HEK293 (cell line): ENCODE results near the gene HES5.

Experiments used
- CTCF ChIA-PET: fragments of 350-600 bp; formaldehyde crosslinking; extraction: SDS; loops from one replicate; lab custom pipeline; 2021; ENCODE audit warnings: antibody characterized with exemption; lab: Yijun Ruan, JAX
- POLR2A ChIA-PET: fragments of 300-600 bp; formaldehyde crosslinking; extraction: SDS; loops from one replicate; lab custom pipeline; 2020; ENCODE audit warnings: antibody characterized with exemption, inconsistent platforms; lab: Yijun Ruan, JAX
- H3K27ac ChIP-seq: fragments of 200-500 bp; sonication (Bioruptor generic); 2 replicates; pipeline ENCODE4 v1.5.1; 2014; ENCODE audit warnings: low read depth, low read length, control low read depth, inconsistent platforms; ENCODE audit errors: extremely low read depth
- H3K36me3 ChIP-seq, 2 experiments: fragments of 200-500 bp in 1 of 2; sonication (Bioruptor generic) in 1 of 2; 1 replicate in 1 of 2; 2 replicates in 1 of 2; pipeline ENCODE4 v1.5.1; 2014 to 2017; ENCODE audit warnings: inconsistent platforms in 2 of 2, low read length in 2 of 2; ENCODE audit not compliant: control insufficient read depth in 2 of 2, insufficient read depth in 1 of 2
- H3K4me1 ChIP-seq: fragments of 200-500 bp; sonication (Bioruptor generic); 2 replicates; pipeline ENCODE4 v1.5.1; 2014; ENCODE audit warnings: mild to moderate bottlenecking, low read length, inconsistent platforms; ENCODE audit not compliant: control insufficient read depth, insufficient read depth
- H3K4me3 ChIP-seq: 2 replicates; pipeline ENCODE4 v1.5.1; 2011; ENCODE audit warnings: low read depth, mild to moderate bottlenecking, control low read depth, low read length, moderate library complexity
- H3K9me3 ChIP-seq: fragments of 200-500 bp; sonication (Bioruptor generic); 2 replicates; pipeline ENCODE4 v1.5.1; 2014; ENCODE audit warnings: low read depth, low read length, inconsistent platforms; ENCODE audit not compliant: control insufficient read depth, insufficient read depth
- BCL11B ChIP-seq: fragments of 450-650 bp; formaldehyde crosslinking; IDR thresholded peaks from 2 replicates; pipeline ENCODE4 v1.5.1; 2016; ENCODE audit warnings: low read depth, missing biosample characterization, missing genetic modification characterization
- GLI2 ChIP-seq: fragments of 450-650 bp; formaldehyde crosslinking; IDR thresholded peaks from 2 replicates; pipeline ENCODE4; 2017; ENCODE audit warnings: missing biosample characterization, missing genetic modification characterization, low read depth, borderline replicate concordance
- GLI4 ChIP-seq: fragments of 450-650 bp; formaldehyde crosslinking; IDR thresholded peaks from 2 replicates; pipeline ENCODE4 v1.5.1; 2016; ENCODE audit warnings: missing biosample characterization, missing genetic modification characterization
- GLIS1 ChIP-seq: fragments of 450-650 bp; formaldehyde crosslinking; IDR thresholded peaks from 2 replicates; pipeline ENCODE4 v1.5.1; 2016; ENCODE audit warnings: missing biosample characterization, missing genetic modification characterization
- KLF1 ChIP-seq: fragments of 450-650 bp; formaldehyde crosslinking; IDR thresholded peaks from 2 replicates; pipeline ENCODE4 v1.5.1; 2016; ENCODE audit warnings: missing biosample characterization, missing genetic modification characterization
- KLF9 ChIP-seq: fragments of 450-650 bp; formaldehyde crosslinking; IDR thresholded peaks from 2 replicates; pipeline ENCODE4 v1.5.1; 2016; ENCODE audit warnings: missing biosample characterization, missing genetic modification characterization, low read depth
- MZF1 ChIP-seq: fragments of 450-650 bp; formaldehyde crosslinking; IDR thresholded peaks from 2 replicates; pipeline ENCODE4 v1.5.1; 2017; ENCODE audit warnings: missing biosample characterization, missing genetic modification characterization, borderline replicate concordance
- OSR2 ChIP-seq: fragments of 450-650 bp; formaldehyde crosslinking; IDR thresholded peaks from 2 replicates; pipeline ENCODE4 v1.5.1; 2016; ENCODE audit warnings: missing biosample characterization, missing genetic modification characterization
- PRDM1 ChIP-seq: fragments of 450-650 bp; formaldehyde crosslinking; IDR thresholded peaks from 2 replicates; pipeline ENCODE4; 2016; ENCODE audit warnings: missing biosample characterization, missing genetic modification characterization
- ZFHX2 ChIP-seq: fragments of 450-650 bp; formaldehyde crosslinking; conservative IDR thresholded peaks from 2 replicates; pipeline ENCODE4 v1.5.1; 2016; ENCODE audit warnings: missing biosample characterization, missing genetic modification characterization
- ZIC2 ChIP-seq: fragments of 450-650 bp; formaldehyde crosslinking; IDR thresholded peaks from 2 replicates; pipeline ENCODE4 v1.5.1; 2016; ENCODE audit warnings: missing biosample characterization, missing genetic modification characterization
- ZNF138 ChIP-seq: fragments of 450-650 bp; formaldehyde crosslinking; IDR thresholded peaks from 2 replicates; pipeline ENCODE4 v1.5.1; 2016; ENCODE audit warnings: missing biosample characterization, missing genetic modification characterization, borderline replicate concordance
- ZNF155 ChIP-seq: fragments of 450-650 bp; formaldehyde crosslinking; IDR thresholded peaks from 2 replicates; pipeline ENCODE4 v1.5.1; 2016; ENCODE audit warnings: missing biosample characterization, missing genetic modification characterization
- ZNF169 ChIP-seq: fragments of 450-650 bp; formaldehyde crosslinking; IDR thresholded peaks from 2 replicates; pipeline ENCODE4 v1.5.1; 2016; ENCODE audit warnings: missing biosample characterization, missing genetic modification characterization
- ZNF19 ChIP-seq: fragments of 450-650 bp; formaldehyde crosslinking; IDR thresholded peaks from 2 replicates; pipeline ENCODE4; 2016; ENCODE audit warnings: missing biosample characterization, missing genetic modification characterization, low read depth
- ZNF302 ChIP-seq: fragments of 450-650 bp; formaldehyde crosslinking; IDR thresholded peaks from 2 replicates; pipeline ENCODE4 v1.5.1; 2016; ENCODE audit warnings: missing biosample characterization, missing genetic modification characterization, low read depth
- ZNF324 ChIP-seq: fragments of 450-650 bp; formaldehyde crosslinking; IDR thresholded peaks from 2 replicates; pipeline ENCODE4 v1.5.1; 2016; ENCODE audit warnings: missing biosample characterization, missing genetic modification characterization
- ZNF37A ChIP-seq: fragments of 450-650 bp; IDR thresholded peaks from 2 replicates; pipeline ENCODE4 v1.5.1; 2018; ENCODE audit warnings: missing biosample characterization, missing genetic modification characterization
- ZNF394 ChIP-seq: fragments of 450-650 bp; formaldehyde crosslinking; IDR thresholded peaks from 2 replicates; pipeline ENCODE4 v1.5.1; 2016; ENCODE audit warnings: missing biosample characterization, missing genetic modification characterization, mild to moderate bottlenecking, moderate library complexity, borderline replicate concordance
- ZNF416 ChIP-seq: fragments of 450-650 bp; formaldehyde crosslinking; IDR thresholded peaks from 2 replicates; pipeline ENCODE4 v1.5.1; 2016; ENCODE audit warnings: missing biosample characterization, missing genetic modification characterization
- ZNF473 ChIP-seq: fragments of 450-650 bp; formaldehyde crosslinking; IDR thresholded peaks from 2 replicates; pipeline ENCODE4 v1.5.1; 2017; ENCODE audit warnings: missing biosample characterization, missing genetic modification characterization
- ZNF501 ChIP-seq: fragments of 450-650 bp; formaldehyde crosslinking; IDR thresholded peaks from 2 replicates; pipeline ENCODE4 v1.5.1; 2016; ENCODE audit warnings: missing biosample characterization, missing genetic modification characterization
- ZNF510 ChIP-seq: fragments of 450-650 bp; formaldehyde crosslinking; IDR thresholded peaks from 2 replicates; pipeline ENCODE4 v1.5.1; 2018; ENCODE audit warnings: mild to moderate bottlenecking, missing genetic modification characterization, missing biosample characterization; ENCODE audit not compliant: insufficient replicate concordance
- ZNF660 ChIP-seq: fragments of 450-650 bp; IDR thresholded peaks from 2 replicates; pipeline ENCODE4 v1.5.1; 2018; ENCODE audit warnings: missing biosample characterization, mild to moderate bottlenecking, missing genetic modification characterization
- ZNF670 ChIP-seq: fragments of 450-650 bp; formaldehyde crosslinking; IDR thresholded peaks from 2 replicates; pipeline ENCODE4 v1.5.1; 2016; ENCODE audit warnings: missing biosample characterization, missing genetic modification characterization, low read depth
- ZNF707 ChIP-seq: fragments of 450-650 bp; formaldehyde crosslinking; IDR thresholded peaks from 2 replicates; pipeline ENCODE4 v1.5.1; 2016; ENCODE audit warnings: missing biosample characterization, missing genetic modification characterization
- ZSCAN23 ChIP-seq: fragments of 450-650 bp; formaldehyde crosslinking; IDR thresholded peaks from 2 replicates; pipeline ENCODE4 v1.5.1; 2016; ENCODE audit warnings: missing biosample characterization, missing genetic modification characterization
- ZSCAN30 ChIP-seq: fragments of 450-650 bp; IDR thresholded peaks from 2 replicates; pipeline ENCODE4 v1.5.1; 2018; ENCODE audit warnings: missing biosample characterization, mild to moderate bottlenecking, missing genetic modification characterization, moderate library complexity
- TF ChIP-seq, protein P1 (sequence below): fragments of 450-650 bp; formaldehyde crosslinking; IDR thresholded peaks from 2 replicates; pipeline ENCODE4 v1.5.1; 2017; ENCODE audit warnings: missing biosample characterization, mild to moderate bottlenecking, missing genetic modification characterization, moderate library complexity

Gene HES5

DNA sequence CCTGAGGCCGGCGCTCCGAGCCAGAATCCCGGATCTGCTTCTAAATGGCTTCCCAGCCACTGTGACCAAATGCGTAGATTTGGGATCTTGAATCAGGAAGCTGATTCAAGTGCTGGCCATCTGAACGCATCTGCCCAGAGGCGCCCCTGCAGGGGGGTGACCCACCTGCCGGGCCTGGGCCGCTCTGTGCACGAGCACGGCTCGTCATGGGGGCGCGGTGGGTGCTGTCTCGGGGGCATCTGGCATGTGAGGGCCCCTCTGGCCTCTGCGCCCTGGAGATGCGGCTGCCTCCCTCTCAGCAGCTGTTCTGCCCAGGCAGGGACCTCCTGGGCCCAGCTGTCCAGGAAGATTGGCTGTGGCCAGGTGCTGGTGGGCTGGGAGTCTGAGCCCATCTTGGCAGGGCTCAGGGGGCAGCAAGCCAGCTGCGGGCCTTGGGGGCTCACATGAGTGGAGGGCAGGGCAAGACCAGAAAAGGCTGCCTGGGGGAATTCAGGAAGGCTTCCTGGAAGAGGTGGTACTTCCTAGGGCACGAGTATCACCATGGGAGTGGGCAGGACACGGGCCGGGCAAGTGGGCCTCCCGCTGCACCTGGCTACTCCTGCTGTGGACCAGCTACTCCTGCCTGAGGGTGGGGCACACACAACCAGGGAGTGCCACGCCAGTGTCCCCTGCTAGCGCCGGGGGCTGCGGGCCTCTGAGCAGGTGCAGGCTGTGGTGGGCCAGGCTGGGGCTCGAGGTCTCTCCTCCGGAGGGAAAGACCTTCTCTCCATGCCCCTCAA is 28.8 kb downstream of the HES5 start:
- POLR2A ChIA-PET, result interaction anchor here (0.6 to 1.6 kb wide), 2 partner anchors 25 to 45 kb away, joined by 4 to 5 read pairs; partner anchors contain the start of gene PANK4
- no peak for TF ChIP-seq ZSCAN23 (tag by site-specific recombination)
- TF ChIP-seq ZNF394 (tag by site-specific recombination), result peak; percentile 83
- TF ChIP-seq, all 188 proteins: peak for 1
- Histone ChIP-seq H3K4me1 (no peaks in the 10 kb centered on the region), H3K36me3 (no peaks in the 10 kb centered on the region), H3K27ac (no peak overlapping the region), H3K4me3 (no peak overlapping the region), H3K9me3 (no peaks in the 10 kb centered on the region)
- CTCF ChIA-PET, result no interaction called here

DNA sequence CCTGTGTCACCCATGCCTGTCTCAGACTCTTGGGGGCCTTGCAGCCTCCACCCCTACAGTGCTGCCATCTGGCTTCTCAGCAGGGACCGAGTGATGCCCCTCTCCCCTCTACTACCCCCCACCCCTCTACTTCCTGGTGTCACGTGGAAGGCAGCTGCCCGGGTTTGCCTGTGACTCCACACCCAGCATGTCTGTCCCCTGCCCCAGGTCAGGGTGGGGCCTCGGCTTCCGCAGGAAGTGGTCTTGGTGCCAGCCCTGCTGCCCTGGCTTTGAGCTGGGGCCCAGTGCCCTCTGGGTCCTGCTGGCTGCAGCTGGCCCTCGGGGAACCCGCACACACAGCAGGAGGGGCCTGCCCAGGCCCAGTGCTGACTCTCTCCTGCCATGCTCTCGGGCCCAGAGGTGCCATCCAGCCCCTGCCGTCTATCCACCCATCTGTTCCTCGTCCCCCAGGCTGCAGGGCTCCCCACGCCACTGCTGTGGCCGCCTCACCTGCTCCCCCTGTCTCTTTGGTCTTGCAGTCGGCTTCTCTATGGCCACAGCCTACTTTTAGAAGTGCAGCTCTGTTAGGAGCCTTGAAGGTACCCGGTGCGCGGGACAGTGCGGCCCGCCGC is 30.0 kb downstream of the HES5 start:
- no peak overlapping the region for H3K27ac ChIP-seq
- ChIA-PET POLR2A (no interaction called here), CTCF (no interaction called here)
- TF ChIP-seq MZF1 (tag by site-specific recombination) (no peak), GLI2 (tag by site-specific recombination) (no peak), ZNF416 (no peak), KLF1 (tag by site-specific recombination) (no peak), KLF9 (tag by site-specific recombination) (no peak), PRDM1 (tag by site-specific recombination) (no peak), ZIC2 (tag by site-specific recombination) (peak; percentile 22)
- H3K4me1 ChIP-seq, result no peaks in the 10 kb centered on the region
- H3K36me3 ChIP-seq, result no peaks in the 10 kb centered on the region
- no peak overlapping the region for H3K4me3 ChIP-seq
- no peaks in the 10 kb centered on the region for H3K9me3 ChIP-seq

DNA sequence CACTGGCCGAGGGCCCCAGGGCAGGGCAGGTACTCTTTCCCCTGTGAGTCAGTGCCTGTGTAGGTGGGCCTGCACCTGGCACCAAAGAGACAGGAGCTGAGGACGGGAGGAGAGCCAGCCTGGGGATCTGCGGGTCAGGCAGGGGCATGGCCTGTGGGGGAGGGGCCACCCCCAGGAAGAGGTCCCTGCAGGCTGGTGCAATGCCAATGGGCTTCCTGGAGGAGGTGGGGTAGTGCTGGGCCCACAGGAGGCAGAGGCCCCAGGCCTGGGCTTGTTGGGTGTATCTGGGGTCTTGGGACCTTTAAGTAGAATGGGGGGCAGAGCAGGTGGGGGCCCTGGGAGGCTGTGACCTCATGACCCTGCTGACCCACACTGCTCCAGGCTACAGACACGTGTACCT is 30.8 kb downstream of the HES5 start:
- CTCF ChIA-PET, result no interaction called here
- no peak overlapping the region for H3K27ac ChIP-seq
- H3K36me3 ChIP-seq, result no peaks in the 10 kb centered on the region
- TF ChIP-seq ZNF670 (no peak), ZNF501 (no peak), GLIS1 (tag by site-specific recombination) (peak; percentile 23; the same call in 1 of the 2 replicates), ZNF660 (no peak), GLI4 (tag by site-specific recombination) (no peak), KLF9 (tag by site-specific recombination) (no peak), ZNF169 (tag by site-specific recombination) (no peak), ZNF37A (tag by site-specific recombination) (no peak), ZNF155 (no peak), ZSCAN30 (no peak), OSR2 (tag by site-specific recombination) (no peak), ZNF302 (tag by site-specific recombination) (no peak), ZNF707 (tag by site-specific recombination) (no peak), ZFHX2 (no peak), ZNF138 (tag by site-specific recombination) (no peak), ZNF510 (tag by site-specific recombination) (no peak), ZNF19 (no peak), ZNF473 (tag by site-specific recombination) (no peak), BCL11B (tag by site-specific recombination) (peak; percentile 42; the same call in 1 of the 2 replicates), ZNF324 (tag by site-specific recombination) (no peak)
- TF ChIP-seq, protein P1, sequence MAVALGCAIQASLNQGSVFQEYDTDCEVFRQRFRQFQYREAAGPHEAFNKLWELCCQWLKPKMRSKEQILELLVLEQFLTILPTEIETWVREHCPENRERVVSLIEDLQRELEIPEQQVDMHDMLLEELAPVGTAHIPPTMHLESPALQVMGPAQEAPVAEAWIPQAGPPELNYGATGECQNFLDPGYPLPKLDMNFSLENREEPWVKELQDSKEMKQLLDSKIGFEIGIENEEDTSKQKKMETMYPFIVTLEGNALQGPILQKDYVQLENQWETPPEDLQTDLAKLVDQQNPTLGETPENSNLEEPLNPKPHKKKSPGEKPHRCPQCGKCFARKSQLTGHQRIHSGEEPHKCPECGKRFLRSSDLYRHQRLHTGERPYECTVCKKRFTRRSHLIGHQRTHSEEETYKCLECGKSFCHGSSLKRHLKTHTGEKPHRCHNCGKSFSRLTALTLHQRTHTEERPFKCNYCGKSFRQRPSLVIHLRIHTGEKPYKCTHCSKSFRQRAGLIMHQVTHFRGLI (tag by site-specific recombination), result no peak

More for the DNA sequence above, 30.8 kb downstream of the HES5 start:
- POLR2A ChIA-PET, result no interaction called here
- Histone ChIP-seq H3K4me3 (no peak overlapping the region), H3K4me1 (no peaks in the 10 kb centered on the region; the same call in 1 of the 2 replicates), H3K9me3 (no peaks in the 10 kb centered on the region)
